H1 (cell line): ENCODE measurements around the gene ZNF132. TPM values are rescaled to one million over a fixed set of nuclear protein-coding genes. Genes with fewer than 3 reads are reported as not detected.

Experiments
- BRCA1 ChIP-seq: IDR thresholded peaks from 2 replicates; pipeline ENCODE4 v1.6.1; 2012; ENCODE audit warnings: low read depth, low read length, improper control_type of control experiment
- JUND ChIP-seq: IDR thresholded peaks from 2 replicates; pipeline ENCODE4 v1.6.1; 2011; ENCODE audit warnings: mild to moderate bottlenecking, improper control_type of control experiment, low read length
- KDM5A ChIP-seq: fragments of 200-600 bp; IDR thresholded peaks from 2 replicates; pipeline ENCODE4 v1.7.1; 2012; ENCODE audit warnings: mild to moderate bottlenecking, low read length, inconsistent platforms, mixed read lengths
- NRF1 ChIP-seq: IDR thresholded peaks from 2 replicates; pipeline ENCODE4 v1.6.1; 2011; ENCODE audit warnings: mild to moderate bottlenecking, low read depth, low read length, improper control_type of control experiment
- SP1 ChIP-seq: IDR thresholded peaks from 2 replicates; pipeline ENCODE4 v1.6.1; 2011; ENCODE audit warnings: low read depth, low read length
- SP4 ChIP-seq: IDR thresholded peaks from 2 replicates; pipeline ENCODE4 v1.6.1; 2012; ENCODE audit warnings: low read length, inconsistent platforms
- TCF12 ChIP-seq: IDR thresholded peaks from 2 replicates; pipeline ENCODE4 v1.6.1; 2011; ENCODE audit warnings: low read depth, mild to moderate bottlenecking, low read length
- YY1 ChIP-seq: IDR thresholded peaks from 2 replicates; pipeline ENCODE4 v1.6.1; 2011; ENCODE audit warnings: low read depth, mild to moderate bottlenecking, low read length
- polyA plus RNA-seq, 7 experiments: library from polyadenylated mRNA; depleted of rRNA in 3 of 7; stranded (reverse) in 5 of 7; unstranded in 2 of 7; fragments of >200 nt in 5 of 7; fragments of 200-250 nt in 2 of 7; gene quantifications; 1 replicate in 5 of 7; 2 replicates in 1 of 7; 4 replicates in 1 of 7; pipeline versions ENCODE4 v1.2.1 to v1.2.3, GENCODE V29; 2011 to 2013; ENCODE audit warnings: missing spikeins in 2 of 7, mixed read lengths in 2 of 7
- total RNA-seq: library from RNA; stranded (reverse); fragmentation: NEBNext Ultra II Directional; extraction: Animal tissue kit (Norgen Biotek cat#: 25700); gene quantifications from 2 replicates; pipeline ENCODE4 v1.2.1, GENCODE V29; 2021

The ZNF132 gene
- total and polyA plus RNA-seq, 2 of the 8 experiments (the other 6 are each of a cell fraction or from before 2014, with no cell fraction given) = 0.89 to 1.9 TPM

DNA sequence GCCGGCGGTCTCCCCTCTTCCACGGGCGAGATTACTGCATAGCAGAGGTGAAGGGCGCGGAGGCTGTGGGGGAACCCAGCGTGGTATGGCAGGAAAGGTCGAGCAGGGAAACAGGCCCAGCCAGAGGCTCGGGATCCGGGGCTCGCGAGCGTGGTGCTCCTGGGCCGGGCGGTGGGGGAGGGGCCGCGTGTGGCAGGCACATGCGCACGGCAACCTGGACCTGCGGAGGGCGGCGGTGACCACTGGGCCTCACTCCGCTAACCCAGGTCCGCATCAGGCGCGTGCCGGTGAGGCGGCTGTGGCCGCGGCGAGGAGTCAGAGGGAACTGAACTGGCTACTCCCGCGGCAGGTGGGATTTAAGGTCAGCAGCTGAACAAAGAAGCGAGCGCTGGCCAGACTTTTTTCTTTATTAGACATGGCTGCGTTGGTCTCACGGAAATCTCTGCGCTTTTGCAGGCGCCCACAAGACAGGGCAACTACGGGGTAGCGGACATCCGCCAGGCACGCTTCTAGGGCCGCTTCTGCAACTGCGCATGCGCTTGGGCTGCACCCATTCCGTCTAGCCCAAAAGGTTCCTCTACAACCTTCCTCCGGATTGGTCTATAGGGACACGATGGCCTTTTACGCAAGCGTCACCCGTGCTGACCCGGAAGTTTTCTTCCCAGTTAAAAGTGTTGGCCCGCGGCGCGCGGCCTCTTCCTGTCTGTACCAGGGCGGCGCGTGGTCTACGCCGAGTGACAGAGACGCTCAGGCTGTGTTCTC lies 53.2 kb downstream of the ZNF132 start, which contains the start of gene RPS5 (continued):
- TF ChIP-seq SP4 (no peak), YY1 (no peak), BRCA1 (no peak), SP1 (no peak), KDM5A (no peak), NRF1 (peak; percentile 77), JUND (no peak), TCF12 (no peak)
